ENCODE results near the gene OR9G1. TPM values are rescaled to one million over a fixed set of nuclear protein-coding genes. Genes with fewer than 3 reads are reported as not detected.
"Not testable (repeated sequence)": the region's sequence is repeated elsewhere in the genome, so short reads cannot be mapped to it uniquely, and the experiment has no call there.

Gene OR9G1
- not detected for polyA plus RNA-seq (2013, experiment 1 of 4)
- polyA plus RNA-seq (2013, experiment 2 of 4): not detected
- not detected for polyA plus RNA-seq (2013, experiment 3 of 4)
- polyA plus RNA-seq (2013, experiment 4 of 4): not detected

DNA sequence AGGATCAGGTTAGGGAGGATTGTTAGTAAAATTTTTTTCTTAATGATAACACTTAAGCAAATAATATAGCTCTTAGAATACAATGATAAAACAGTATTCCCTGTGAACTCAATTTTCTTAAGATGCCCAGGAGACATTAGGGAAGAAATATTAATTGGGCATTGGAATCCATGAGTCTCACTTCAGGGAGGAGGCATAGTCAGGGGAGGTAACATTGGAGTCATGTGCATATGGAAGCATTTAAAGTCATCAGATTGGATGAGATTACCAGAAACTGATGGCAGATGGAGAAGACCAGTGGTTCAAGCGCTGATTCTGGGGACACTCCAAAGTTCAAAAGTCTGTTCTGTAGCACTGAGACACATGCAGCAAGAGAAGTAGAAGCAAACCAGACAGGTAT, at the start of gene OR9G1:
OR9G1 (plus strand) TSS at position 301 of the 400 bp plus-strand sequence. CDS start 1,293 bp downstream, outside the sequence.
- WGBS, 2 experiments: 92 to 97% methylated on average over 1 of the region's 1 CpG
- no peaks in the 10 kb centered on the region for H3K27me3 ChIP-seq (ENCODE audit: control insufficient read depth, insufficient read depth, low read length, poor library complexity, severe bottlenecking)

DNA sequence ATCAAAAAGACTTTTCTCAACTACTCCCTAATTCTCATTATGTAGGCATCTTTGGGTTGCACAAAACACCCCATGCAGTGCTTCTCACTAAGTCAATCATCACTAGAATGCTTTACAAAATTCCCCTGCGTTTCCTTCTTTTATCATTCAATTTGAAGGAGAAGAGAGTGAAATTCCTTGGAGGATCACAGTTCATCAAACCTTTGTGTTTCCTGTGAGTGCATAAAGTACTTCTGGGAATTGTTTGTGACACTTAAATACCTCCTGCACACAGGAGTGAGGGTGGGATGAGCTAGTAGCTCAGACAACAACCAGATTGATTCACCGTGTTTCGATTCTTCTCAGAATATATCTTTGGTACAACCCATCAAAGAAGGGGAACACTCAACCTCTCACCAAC, 39.1 kb upstream of the OR9G1 start:
- Histone ChIP-seq H3K9me3 (ENCODE audit: control insufficient read depth, low read length) (no peaks in the 10 kb centered on the region), H3K4me1 (ENCODE audit: control insufficient read depth, insufficient read depth, low read length) (peaks cover 10% of the 10 kb centered on the region), H3K36me3 (ENCODE audit: control insufficient read depth, insufficient read depth, low read length) (no peaks in the 10 kb centered on the region), H3K4me3 (ENCODE audit: insufficient read depth, low read depth, low read length) (no peak overlapping the region), H3K27ac (ENCODE audit: insufficient read depth, low read depth, low read length, poor library complexity, severe bottlenecking) (peak overlapping the region; percentile 62), H3K27me3 (ENCODE audit: control insufficient read depth, insufficient read depth, low read length, poor library complexity, severe bottlenecking) (no peaks in the 10 kb centered on the region)
- 0% methylated on average over 2 to 3 of the region's 3 CpGs for WGBS, 2 experiments

More for the DNA sequence above, at the start of gene OR9G1:
- H3K4me1 ChIP-seq (ENCODE audit: control insufficient read depth, insufficient read depth, low read length): no peaks in the 10 kb centered on the region
- H3K36me3 ChIP-seq (ENCODE audit: control insufficient read depth, insufficient read depth, low read length): no peaks in the 10 kb centered on the region
- H3K9me3 ChIP-seq (ENCODE audit: control insufficient read depth, low read length): no peaks in the 10 kb centered on the region
- no peak within 1 kb of the TSS for H3K4me3 ChIP-seq (ENCODE audit: insufficient read depth, low read depth, low read length)
- H3K27ac ChIP-seq (ENCODE audit: insufficient read depth, low read depth, low read length, poor library complexity, severe bottlenecking): no peak within 1 kb of the TSS

- Histone ChIP-seq H3K4me1 (ENCODE audit: control insufficient read depth, insufficient read depth, low read length) (peaks cover 10% of the 10 kb centered on the region), H3K4me3 (ENCODE audit: insufficient read depth, low read depth, low read length) (no peak within 1 kb of the TSS), H3K9me3 (ENCODE audit: control insufficient read depth, low read length) (no peaks in the 10 kb centered on the region), H3K36me3 (ENCODE audit: control insufficient read depth, insufficient read depth, low read length) (no peaks in the 10 kb centered on the region), H3K27ac (ENCODE audit: insufficient read depth, low read depth, low read length, poor library complexity, severe bottlenecking) (no peak within 1 kb of the TSS), H3K27me3 (ENCODE audit: control insufficient read depth, insufficient read depth, low read length, poor library complexity, severe bottlenecking) (no peaks in the 10 kb centered on the region)
- 83 to 88% methylated on average over 1 of the region's 2 CpGs for WGBS, 2 experiments
These were observed 35.5 kb upstream of the OR9G1 start, which contains the start of gene OR5AR1 for GRCh38 chr11:56663386-56663785. Gene OR5AR1 (plus strand): TSS chr11:56663686. CDS start chr11:56663686, 0 bp downstream.

GRCh38 chr11:56670984-56671383, 27.9 kb upstream of the OR9G1 start:
- Histone ChIP-seq H3K4me3 (ENCODE audit: insufficient read depth, low read depth, low read length) (no peak overlapping the region), H3K9me3 (ENCODE audit: control insufficient read depth, low read length) (no peaks in the 10 kb centered on the region), H3K4me1 (ENCODE audit: control insufficient read depth, insufficient read depth, low read length) (no peaks in the 10 kb centered on the region), H3K27me3 (ENCODE audit: control insufficient read depth, insufficient read depth, low read length, poor library complexity, severe bottlenecking) (no peaks in the 10 kb centered on the region), H3K36me3 (ENCODE audit: control insufficient read depth, insufficient read depth, low read length) (no peaks in the 10 kb centered on the region), H3K27ac (ENCODE audit: insufficient read depth, low read depth, low read length, poor library complexity, severe bottlenecking) (no peak overlapping the region)
- 97 to 100% methylated on average over 2 of the region's 2 CpGs for WGBS, 2 experiments

DNA sequence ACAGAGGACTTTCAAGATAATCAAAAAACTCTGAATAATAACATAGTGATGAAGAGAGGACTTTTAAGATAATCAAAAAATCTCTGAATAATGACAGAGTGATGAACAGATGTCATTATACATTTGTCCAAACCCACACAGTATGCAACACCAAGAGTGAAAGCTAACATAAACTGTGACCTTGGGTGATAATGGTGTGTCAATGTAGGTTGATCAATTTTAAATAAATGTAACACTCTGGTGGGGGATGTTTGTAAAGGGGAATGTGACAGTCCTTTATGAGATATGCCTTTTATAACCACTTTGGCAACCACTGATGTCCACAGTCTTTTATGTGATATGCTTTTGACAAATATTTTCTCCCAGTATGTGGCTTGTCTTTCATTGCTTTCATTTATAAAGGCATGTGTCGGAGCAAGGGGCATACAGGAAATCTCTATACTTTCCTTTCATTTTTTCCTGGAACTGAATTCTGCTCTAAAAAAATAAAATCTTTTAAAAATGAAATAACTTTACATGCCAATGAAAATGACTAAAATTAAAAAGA, 10.3 kb upstream of the OR9G1 start:
- Histone ChIP-seq H3K4me3 (ENCODE audit: insufficient read depth, low read depth, low read length) (no peak overlapping the region), H3K36me3 (ENCODE audit: control insufficient read depth, insufficient read depth, low read length) (no peaks in the 10 kb centered on the region), H3K4me1 (ENCODE audit: control insufficient read depth, insufficient read depth, low read length) (no peaks in the 10 kb centered on the region), H3K27me3 (ENCODE audit: control insufficient read depth, insufficient read depth, low read length, poor library complexity, severe bottlenecking) (no peaks in the 10 kb centered on the region), H3K9me3 (ENCODE audit: control insufficient read depth, low read length) (no peaks in the 10 kb centered on the region), H3K27ac (ENCODE audit: insufficient read depth, low read depth, low read length, poor library complexity, severe bottlenecking) (no peak overlapping the region)
- 100% methylated on average over 1 of the region's 1 CpG; no CpG with 5 or more reads in 1 of the 2 experiments for WGBS, 2 experiments

GRCh38 chr11:56691179-56691578, 7.7 kb upstream of the OR9G1 start:
- not testable (repeated sequence) for H3K4me3 ChIP-seq (ENCODE audit: insufficient read depth, low read depth, low read length); H3K27ac ChIP-seq (ENCODE audit: insufficient read depth, low read depth, low read length, poor library complexity, severe bottlenecking); H3K9me3 ChIP-seq (ENCODE audit: control insufficient read depth, low read length); H3K36me3 ChIP-seq (ENCODE audit: control insufficient read depth, insufficient read depth, low read length); H3K4me1 ChIP-seq (ENCODE audit: control insufficient read depth, insufficient read depth, low read length); H3K27me3 ChIP-seq (ENCODE audit: control insufficient read depth, insufficient read depth, low read length, poor library complexity, severe bottlenecking)
- 97 to 100% methylated on average over 2 of the region's 3 CpGs for WGBS, 2 experiments

DNA sequence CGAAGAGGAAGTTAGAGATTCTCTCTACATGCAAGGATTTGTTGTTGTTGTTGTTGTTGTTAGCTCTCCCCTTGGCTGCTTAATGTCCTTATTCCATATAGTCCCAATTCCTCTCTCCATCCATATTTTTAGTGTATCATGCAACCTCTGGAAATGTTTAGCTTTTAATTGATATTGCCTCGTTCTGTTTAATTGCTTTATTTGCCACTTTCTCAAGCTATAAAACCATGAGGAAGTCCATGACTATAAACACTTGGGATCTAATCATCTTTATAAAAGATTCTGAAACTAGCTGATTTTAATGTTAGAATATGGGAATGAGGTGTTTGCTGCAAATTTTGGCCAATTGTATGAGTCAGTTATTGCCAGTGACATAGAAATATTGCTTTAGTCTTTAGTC, 5.5 kb upstream of the OR9G1 start:
- Histone ChIP-seq H3K36me3 (ENCODE audit: control insufficient read depth, insufficient read depth, low read length) (no peaks in the 10 kb centered on the region), H3K27ac (ENCODE audit: insufficient read depth, low read depth, low read length, poor library complexity, severe bottlenecking) (no peak overlapping the region), H3K9me3 (ENCODE audit: control insufficient read depth, low read length) (no peaks in the 10 kb centered on the region), H3K4me3 (ENCODE audit: insufficient read depth, low read depth, low read length) (no peak overlapping the region), H3K4me1 (ENCODE audit: control insufficient read depth, insufficient read depth, low read length) (no peaks in the 10 kb centered on the region), H3K27me3 (ENCODE audit: control insufficient read depth, insufficient read depth, low read length, poor library complexity, severe bottlenecking) (no peaks in the 10 kb centered on the region)
- 89 to 100% methylated on average over 1 to 2 of the region's 2 CpGs for WGBS, 2 experiments

- H3K4me1 ChIP-seq (ENCODE audit: control insufficient read depth, insufficient read depth, low read length): no peaks in the 10 kb centered on the region
- WGBS, 2 experiments: 76 to 80% methylated on average over 10 of the region's 10 CpGs
- H3K36me3 ChIP-seq (ENCODE audit: control insufficient read depth, insufficient read depth, low read length): no peaks in the 10 kb centered on the region
- H3K4me3 ChIP-seq (ENCODE audit: insufficient read depth, low read depth, low read length): no peak overlapping the region
- H3K27me3 ChIP-seq (ENCODE audit: control insufficient read depth, insufficient read depth, low read length, poor library complexity, severe bottlenecking): no peaks in the 10 kb centered on the region
- no peak overlapping the region for H3K27ac ChIP-seq (ENCODE audit: insufficient read depth, low read depth, low read length, poor library complexity, severe bottlenecking)
- no peaks in the 10 kb centered on the region for H3K9me3 ChIP-seq (ENCODE audit: control insufficient read depth, low read length)
These were observed 1.5 kb downstream of the OR9G1 start for GRCh38 chr11:56700242-56700913.

DNA sequence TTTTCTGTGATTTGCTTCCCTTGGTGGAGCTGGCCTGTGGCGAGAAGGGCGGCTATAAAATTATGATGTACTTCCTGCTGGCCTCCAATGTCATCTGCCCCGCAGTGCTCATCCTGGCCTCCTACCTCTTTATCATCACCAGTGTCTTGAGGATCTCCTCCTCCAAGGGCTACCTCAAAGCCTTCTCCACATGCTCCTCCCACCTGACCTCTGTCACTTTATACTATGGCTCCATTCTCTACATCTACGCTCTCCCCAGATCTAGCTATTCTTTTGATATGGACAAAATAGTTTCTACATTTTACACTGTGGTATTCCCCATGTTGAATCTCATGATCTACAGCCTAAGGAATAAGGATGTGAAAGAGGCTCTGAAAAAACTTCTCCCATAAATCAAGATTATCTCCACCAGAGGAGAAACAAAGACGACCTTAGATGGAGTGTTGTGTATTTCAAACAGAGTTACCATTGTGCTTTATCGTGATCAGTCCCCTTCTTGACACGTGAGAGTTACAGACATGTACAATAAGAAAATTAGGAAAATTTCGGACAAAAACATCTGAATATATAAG, 2.1 kb downstream of the OR9G1 start:
- no peaks in the 10 kb centered on the region for H3K27me3 ChIP-seq (ENCODE audit: control insufficient read depth, insufficient read depth, low read length, poor library complexity, severe bottlenecking)
- no peaks in the 10 kb centered on the region for H3K9me3 ChIP-seq (ENCODE audit: control insufficient read depth, low read length)
- WGBS, 2 experiments: 89 to 94% methylated on average over 4 to 8 of the region's 8 CpGs
- no peaks in the 10 kb centered on the region for H3K4me1 ChIP-seq (ENCODE audit: control insufficient read depth, insufficient read depth, low read length)
- H3K27ac ChIP-seq (ENCODE audit: insufficient read depth, low read depth, low read length, poor library complexity, severe bottlenecking): no peak overlapping the region
- no peaks in the 10 kb centered on the region for H3K36me3 ChIP-seq (ENCODE audit: control insufficient read depth, insufficient read depth, low read length)
- H3K4me3 ChIP-seq (ENCODE audit: insufficient read depth, low read depth, low read length): no peak overlapping the region

- no peaks in the 10 kb centered on the region for H3K36me3 ChIP-seq (ENCODE audit: control insufficient read depth, insufficient read depth, low read length)
- no peak overlapping the region for H3K4me3 ChIP-seq (ENCODE audit: insufficient read depth, low read depth, low read length)
- WGBS, 2 experiments: 47 to 67% methylated on average over 1 of the region's 1 CpG
- H3K27me3 ChIP-seq (ENCODE audit: control insufficient read depth, insufficient read depth, low read length, poor library complexity, severe bottlenecking): no peaks in the 10 kb centered on the region
- no peak overlapping the region for H3K27ac ChIP-seq (ENCODE audit: insufficient read depth, low read depth, low read length, poor library complexity, severe bottlenecking)
- no peaks in the 10 kb centered on the region for H3K4me1 ChIP-seq (ENCODE audit: control insufficient read depth, insufficient read depth, low read length)
- H3K9me3 ChIP-seq (ENCODE audit: control insufficient read depth, low read length): no peaks in the 10 kb centered on the region
These were observed 7.0 kb downstream of the OR9G1 start for GRCh38 chr11:56705784-56706396.
